ENCODE measurements around the gene FYB1.
"Not testable (repeated sequence)": the region's sequence is repeated elsewhere in the genome, so short reads cannot be mapped to it uniquely, and the experiment has no call there.

FYB1 gene

GRCh38 chr5:39187831-39188731, 31.3 kb downstream of the FYB1 start:
- DNase-seq (ENCODE audit: low read depth in 3 of 3): no peak

- DNase-seq (ENCODE audit: low read depth in 3 of 3): no peak
Observed at GRCh38 chr5:39186722-39187539, 32.4 kb downstream of the FYB1 start.

GRCh38 chr5:39186289-39186688, 33.1 kb downstream of the FYB1 start:
- no peak for DNase-seq (ENCODE audit: low read depth in 3 of 3)

GRCh38 chr5:39185761-39186160, 33.6 kb downstream of the FYB1 start:
- no peak for DNase-seq (ENCODE audit: low read depth in 3 of 3)

- not testable (repeated sequence) for DNase-seq (ENCODE audit: low read depth in 3 of 3)
Observed at GRCh38 chr5:39179561-39179960, 39.8 kb downstream of the FYB1 start.

- no peak for DNase-seq (ENCODE audit: low read depth in 3 of 3)
Observed at GRCh38 chr5:39178861-39179260, 40.5 kb downstream of the FYB1 start.

GRCh38 chr5:39178171-39178570, 41.2 kb downstream of the FYB1 start:
- DNase-seq (ENCODE audit: low read depth in 3 of 3): no peak

- no peak for DNase-seq (ENCODE audit: low read depth in 3 of 3)
Observed at GRCh38 chr5:39177631-39177964, 41.8 kb downstream of the FYB1 start.

GRCh38 chr5:39176759-39177630, 42.4 kb downstream of the FYB1 start:
- no peak for DNase-seq (ENCODE audit: low read depth in 3 of 3)

GRCh38 chr5:39175273-39175955, 43.9 kb downstream of the FYB1 start:
- DNase-seq (ENCODE audit: low read depth in 3 of 3): no peak

- DNase-seq (ENCODE audit: low read depth in 3 of 3): no peak
Observed at GRCh38 chr5:39173069-39173468, 46.3 kb downstream of the FYB1 start.

GRCh38 chr5:39172593-39172992, 46.8 kb downstream of the FYB1 start:
- DNase-seq (ENCODE audit: low read depth in 3 of 3): no peak

GRCh38 chr5:39171647-39172046, 47.7 kb downstream of the FYB1 start:
- no peak for DNase-seq (ENCODE audit: low read depth in 3 of 3)

- no peak for DNase-seq (ENCODE audit: low read depth in 3 of 3)
Observed at GRCh38 chr5:39169081-39169480, 50.3 kb downstream of the FYB1 start.

GRCh38 chr5:39167972-39168342, 51.4 kb downstream of the FYB1 start:
- DNase-seq (ENCODE audit: low read depth in 3 of 3): no peak

- no peak for DNase-seq (ENCODE audit: low read depth in 3 of 3)
Observed at GRCh38 chr5:39167141-39167971, 52.0 kb downstream of the FYB1 start.

GRCh38 chr5:39164529-39165402, 54.6 kb downstream of the FYB1 start:
- no peak for DNase-seq (ENCODE audit: low read depth in 3 of 3)

GRCh38 chr5:39164016-39164415, 55.3 kb downstream of the FYB1 start:
- DNase-seq (ENCODE audit: low read depth in 3 of 3): no peak

GRCh38 chr5:39161578-39161977, 57.8 kb downstream of the FYB1 start:
- no peak for DNase-seq (ENCODE audit: low read depth in 3 of 3)

All from stimulated activated CD4-positive, alpha-beta T cell treated with anti-CD3 and anti-CD28 coated beads, TNF-alpha, amount 100 ng/mL, for 4 hours (primary cell).